Measurements from ENCODE around the gene MFN2.

MFN2 gene

GRCh38 chr1:12021616-12022015 lies 41.4 kb downstream of the MFN2 start:
- TF ChIP-seq EZH2 (IDR thresholded peaks at IDR 0.05; ENCODE audit: borderline replicate concordance, low read length): no peak
- TF ChIP-seq CTCF (IDR thresholded peaks at IDR 0.05; ENCODE audit: low read length): no peak
- H3K9me2 ChIP-seq (ENCODE audit: low read depth, low read length): no peaks in the 10 kb centered on the region
- H3K27ac ChIP-seq (ENCODE audit: low read depth, low read length, poor library complexity, severe bottlenecking): no peak overlapping the region
- no peak overlapping the region for H3K4me3 ChIP-seq (ENCODE audit: low read depth, low read length, poor library complexity, severe bottlenecking)
- peaks cover 4% of the 10 kb centered on the region; the same call in 1 of the 2 replicates for H3K79me2 ChIP-seq (ENCODE audit: insufficient read depth, low read length)
- no peak overlapping the region for H2AFZ ChIP-seq (ENCODE audit: low read length)
- no peaks in the 10 kb centered on the region; the same call in 1 of the 2 replicates for H3F3A ChIP-seq (ENCODE audit: insufficient read depth, low read length)
- H3K36me3 ChIP-seq (ENCODE audit: insufficient read depth, low read length): peaks cover 28% of the 10 kb centered on the region
- no peaks in the 10 kb centered on the region for H3K9me3 ChIP-seq (ENCODE audit: low read length)
- no peak overlapping the region for H3K4me2 ChIP-seq (ENCODE audit: low read length)
- no peaks in the 10 kb centered on the region for H3K27me3 ChIP-seq (ENCODE audit: insufficient read depth, low read length)
- H4K20me1 ChIP-seq (ENCODE audit: insufficient read depth, low read length): no peaks in the 10 kb centered on the region
- H3K4me1 ChIP-seq (ENCODE audit: insufficient read depth, low read length, severe bottlenecking): peaks cover 12% of the 10 kb centered on the region
- H3K9ac ChIP-seq (ENCODE audit: low read length): no peak overlapping the region

GRCh38 chr1:12022036-12022435 lies 41.8 kb downstream of the MFN2 start:
- peaks cover 29% of the 10 kb centered on the region for H3K36me3 ChIP-seq (ENCODE audit: insufficient read depth, low read length)

GRCh38 chr1:12026586-12026985 lies 46.3 kb downstream of the MFN2 start:
- H3K36me3 ChIP-seq (ENCODE audit: insufficient read depth, low read length): peaks cover 44% of the 10 kb centered on the region
- H3K4me2 ChIP-seq (ENCODE audit: low read length): no peak overlapping the region
- no peak overlapping the region for H2AFZ ChIP-seq (ENCODE audit: low read length)
- no peak overlapping the region for H3K9ac ChIP-seq (ENCODE audit: low read length)
- H3K9me3 ChIP-seq (ENCODE audit: low read length): no peaks in the 10 kb centered on the region
- no peaks in the 10 kb centered on the region for H3K9me2 ChIP-seq (ENCODE audit: low read depth, low read length)
- no peak overlapping the region for H3K4me3 ChIP-seq (ENCODE audit: low read depth, low read length, poor library complexity, severe bottlenecking)
- TF ChIP-seq EZH2 (IDR thresholded peaks at IDR 0.05; ENCODE audit: borderline replicate concordance, low read length) (no peak), CTCF (IDR thresholded peaks at IDR 0.05; ENCODE audit: low read length) (no peak)
- no peak overlapping the region for H3K27ac ChIP-seq (ENCODE audit: low read depth, low read length, poor library complexity, severe bottlenecking)
- no peaks in the 10 kb centered on the region for H3K27me3 ChIP-seq (ENCODE audit: insufficient read depth, low read length)
- no peaks in the 10 kb centered on the region for H3F3A ChIP-seq (ENCODE audit: insufficient read depth, low read length)
- H3K4me1 ChIP-seq (ENCODE audit: insufficient read depth, low read length, severe bottlenecking): no peaks in the 10 kb centered on the region
- no peaks in the 10 kb centered on the region for H3K79me2 ChIP-seq (ENCODE audit: insufficient read depth, low read length)
- no peaks in the 10 kb centered on the region for H4K20me1 ChIP-seq (ENCODE audit: insufficient read depth, low read length)

More at GRCh38 chr1:12022036-12022435, 41.8 kb downstream of the MFN2 start:
- Histone ChIP-seq H3K27ac (ENCODE audit: low read depth, low read length, poor library complexity, severe bottlenecking) (no peak overlapping the region), H3K9ac (ENCODE audit: low read length) (no peak overlapping the region), H3K27me3 (ENCODE audit: insufficient read depth, low read length) (no peaks in the 10 kb centered on the region), H3K4me2 (ENCODE audit: low read length) (no peak overlapping the region), H4K20me1 (ENCODE audit: insufficient read depth, low read length) (no peaks in the 10 kb centered on the region), H3K4me3 (ENCODE audit: low read depth, low read length, poor library complexity, severe bottlenecking) (no peak overlapping the region), H2AFZ (ENCODE audit: low read length) (no peak overlapping the region), H3K9me3 (ENCODE audit: low read length) (no peaks in the 10 kb centered on the region), H3K79me2 (ENCODE audit: insufficient read depth, low read length) (peaks cover 4% of the 10 kb centered on the region; the same call in 1 of the 2 replicates), H3F3A (ENCODE audit: insufficient read depth, low read length) (no peaks in the 10 kb centered on the region), H3K9me2 (ENCODE audit: low read depth, low read length) (no peaks in the 10 kb centered on the region), H3K4me1 (ENCODE audit: insufficient read depth, low read length, severe bottlenecking) (peaks cover 12% of the 10 kb centered on the region)
- TF ChIP-seq CTCF (IDR thresholded peaks at IDR 0.05; ENCODE audit: low read length) (no peak), EZH2 (IDR thresholded peaks at IDR 0.05; ENCODE audit: borderline replicate concordance, low read length) (no peak)

Data from OCI-LY1 (cell line).